Fibroblast of the aortic adventitia (primary cell): ENCODE results near the gene CAMK2N2. TPM values are rescaled to one million over a fixed set of nuclear protein-coding genes. Genes with fewer than 3 reads are reported as not detected.
A peak's percentile ranks its signal among the peaks of the same experiment; 100 is the strongest.

ENCODE experiments used
- DNase-seq: peaks from one replicate; pipeline ENCODE4 v3.0.0-alpha.2; 2010; ENCODE audit warnings: low read depth
- H3K4me3 ChIP-seq: 2 replicates; pipeline ENCODE4 v1.5.1; 2011; ENCODE audit warnings: low read depth, mild to moderate bottlenecking, control low read depth, low read length, moderate library complexity
- total RNA-seq: library from RNA; depleted of rRNA; stranded (reverse); fragments of >200 nt; gene quantifications from 2 replicates; pipeline ENCODE4 v1.2.3, GENCODE V29; 2012; ENCODE audit warnings: low replicate concordance
- TF ChIP-seq, protein P1 (sequence below): IDR thresholded peaks from 2 replicates; pipeline ENCODE4 v1.5.1; 2011; ENCODE audit warnings: mild to moderate bottlenecking, low read length, control low read depth, inconsistent platforms; ENCODE audit not compliant: insufficient read depth

The CAMK2N2 gene
- total RNA-seq, 1 donor: 0.09 TPM

DNA sequence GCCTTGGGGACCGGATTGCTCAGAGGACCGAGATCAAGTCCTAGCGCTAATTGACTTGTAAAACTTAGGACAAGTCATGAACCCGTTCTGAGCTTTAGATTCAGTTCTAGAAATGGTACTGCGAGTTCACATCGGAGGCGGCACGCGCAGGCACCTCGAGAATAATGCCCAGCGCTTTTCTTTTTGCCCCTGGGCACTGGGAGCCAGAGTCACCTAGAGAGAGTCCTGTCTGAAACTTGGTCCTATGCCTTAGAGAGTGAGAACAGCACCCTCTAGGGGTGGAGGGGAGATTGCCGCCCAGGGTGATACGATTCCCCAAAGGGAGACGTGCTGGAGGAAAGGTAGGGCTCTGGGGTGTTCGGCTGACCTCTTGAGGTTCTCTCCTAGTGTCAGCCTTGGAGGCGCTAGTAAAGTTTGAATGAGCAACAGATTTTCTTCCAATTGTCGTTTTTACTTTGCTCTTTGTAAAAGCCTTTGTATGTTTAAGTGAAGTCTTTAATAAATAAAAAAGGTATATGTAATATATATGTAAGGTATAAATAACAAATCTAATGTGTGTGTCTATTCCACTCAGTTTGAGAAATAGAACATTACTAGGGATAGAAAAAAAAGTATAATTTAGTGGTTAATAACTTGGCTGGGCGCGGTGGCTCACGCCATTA is 11.1 kb downstream of the CAMK2N2 start:
- peak overlapping the region; percentile 100 for H3K4me3 ChIP-seq
- peak; percentile 89 for DNase-seq
- TF ChIP-seq, protein P1, sequence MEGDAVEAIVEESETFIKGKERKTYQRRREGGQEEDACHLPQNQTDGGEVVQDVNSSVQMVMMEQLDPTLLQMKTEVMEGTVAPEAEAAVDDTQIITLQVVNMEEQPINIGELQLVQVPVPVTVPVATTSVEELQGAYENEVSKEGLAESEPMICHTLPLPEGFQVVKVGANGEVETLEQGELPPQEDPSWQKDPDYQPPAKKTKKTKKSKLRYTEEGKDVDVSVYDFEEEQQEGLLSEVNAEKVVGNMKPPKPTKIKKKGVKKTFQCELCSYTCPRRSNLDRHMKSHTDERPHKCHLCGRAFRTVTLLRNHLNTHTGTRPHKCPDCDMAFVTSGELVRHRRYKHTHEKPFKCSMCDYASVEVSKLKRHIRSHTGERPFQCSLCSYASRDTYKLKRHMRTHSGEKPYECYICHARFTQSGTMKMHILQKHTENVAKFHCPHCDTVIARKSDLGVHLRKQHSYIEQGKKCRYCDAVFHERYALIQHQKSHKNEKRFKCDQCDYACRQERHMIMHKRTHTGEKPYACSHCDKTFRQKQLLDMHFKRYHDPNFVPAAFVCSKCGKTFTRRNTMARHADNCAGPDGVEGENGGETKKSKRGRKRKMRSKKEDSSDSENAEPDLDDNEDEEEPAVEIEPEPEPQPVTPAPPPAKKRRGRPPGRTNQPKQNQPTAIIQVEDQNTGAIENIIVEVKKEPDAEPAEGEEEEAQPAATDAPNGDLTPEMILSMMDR: peak; percentile 99

DNA sequence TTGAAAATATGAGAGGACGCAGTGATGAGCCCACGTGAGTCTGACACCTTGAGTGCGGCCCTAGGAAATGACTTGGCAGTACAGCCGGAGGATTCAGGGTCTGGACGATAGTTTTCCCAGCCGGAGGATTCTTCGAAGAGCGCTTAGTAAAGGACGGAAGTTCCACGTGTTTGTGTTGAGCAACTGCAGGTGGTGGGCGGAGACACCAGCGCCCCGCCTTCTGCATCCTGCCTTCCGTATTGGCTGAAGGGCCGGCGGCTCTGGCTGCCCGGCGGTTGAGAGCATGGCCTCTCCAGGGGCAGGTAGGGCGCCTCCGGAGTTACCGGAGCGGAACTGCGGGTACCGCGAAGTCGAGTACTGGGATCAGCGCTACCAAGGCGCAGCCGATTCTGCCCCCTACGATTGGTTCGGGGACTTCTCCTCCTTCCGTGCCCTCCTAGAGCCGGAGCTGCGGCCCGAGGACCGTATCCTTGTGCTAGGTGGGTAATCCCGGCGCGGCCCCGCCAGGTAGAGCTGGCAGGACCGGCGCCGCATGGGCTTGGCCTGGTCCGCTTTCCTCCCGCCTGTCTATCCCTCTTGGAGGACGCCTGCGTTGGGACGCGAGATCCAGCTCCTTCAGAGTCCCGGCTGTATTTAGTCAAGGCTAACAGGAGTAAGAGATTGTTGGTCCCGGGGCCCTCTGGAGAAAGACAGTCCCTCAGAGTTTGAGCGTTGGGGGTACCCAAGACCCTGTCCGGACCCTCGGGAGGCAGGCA is 11.8 kb downstream of the CAMK2N2 start, which contains the start of gene EEF1AKMT4:
Gene EEF1AKMT4, plus strand, starts transcription at position 261 of the 755 bp plus-strand sequence. Its CDS starts 23 bp downstream, at position 284.
- peak within 1 kb of the TSS; percentile 100 for H3K4me3 ChIP-seq
- TF ChIP-seq, protein P1: peak; percentile 71
- peak; percentile 99 for DNase-seq

DNA sequence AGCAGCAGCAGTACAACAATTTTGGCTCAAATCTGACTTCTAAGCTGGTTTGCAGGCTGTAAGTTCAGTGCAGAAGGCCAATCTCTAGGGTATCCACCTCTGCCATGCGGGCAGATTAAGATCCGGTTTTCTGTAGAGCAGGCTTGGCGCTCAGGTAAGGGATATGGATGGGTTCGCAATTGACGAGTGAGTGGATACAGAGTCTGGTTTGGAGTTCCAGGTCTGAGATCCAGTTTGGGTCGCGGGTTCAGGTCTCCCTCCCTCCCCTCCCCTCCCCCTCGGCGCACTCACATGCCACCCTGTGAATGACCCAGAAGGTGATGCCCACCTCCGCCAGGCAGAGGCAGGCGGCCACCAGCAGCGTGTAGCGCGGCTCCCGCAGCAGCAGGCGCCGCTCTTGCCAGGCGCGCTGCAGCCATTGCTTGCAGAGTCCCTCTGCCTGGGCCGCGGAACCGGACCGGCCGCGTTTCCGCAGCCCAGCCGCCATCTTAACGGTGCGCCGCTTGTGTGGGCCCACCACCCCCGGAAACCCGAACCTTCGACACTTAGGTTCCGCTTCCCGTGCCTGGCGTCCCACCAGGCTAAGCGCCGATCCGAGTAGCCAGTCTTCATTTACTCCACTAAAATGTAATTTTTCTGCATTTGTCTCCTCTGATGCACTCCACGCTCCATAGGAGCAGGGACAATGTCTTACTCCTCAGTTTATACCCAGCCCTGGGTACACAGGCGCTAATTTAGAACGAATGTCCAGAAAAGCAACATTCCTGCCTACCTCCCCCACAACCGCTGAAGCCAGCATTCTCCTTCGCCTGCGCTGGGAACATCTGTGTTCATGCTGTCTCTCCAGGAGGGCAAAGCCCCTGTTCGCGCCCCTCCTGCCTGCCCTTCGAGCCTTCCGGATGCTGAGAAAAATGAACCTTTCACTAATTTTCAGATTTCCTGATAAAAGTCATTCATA is 12.6 kb downstream of the CAMK2N2 start, which contains the start of gene ALG3:
Gene ALG3, minus strand, starts transcription at position 509 of the 958 bp plus-strand sequence. Its CDS starts 22 bp downstream, at position 487.
- TF ChIP-seq, protein P1: no peak
- peak; percentile 90 for DNase-seq
- peak within 1 kb of the TSS; percentile 100 for H3K4me3 ChIP-seq

DNA sequence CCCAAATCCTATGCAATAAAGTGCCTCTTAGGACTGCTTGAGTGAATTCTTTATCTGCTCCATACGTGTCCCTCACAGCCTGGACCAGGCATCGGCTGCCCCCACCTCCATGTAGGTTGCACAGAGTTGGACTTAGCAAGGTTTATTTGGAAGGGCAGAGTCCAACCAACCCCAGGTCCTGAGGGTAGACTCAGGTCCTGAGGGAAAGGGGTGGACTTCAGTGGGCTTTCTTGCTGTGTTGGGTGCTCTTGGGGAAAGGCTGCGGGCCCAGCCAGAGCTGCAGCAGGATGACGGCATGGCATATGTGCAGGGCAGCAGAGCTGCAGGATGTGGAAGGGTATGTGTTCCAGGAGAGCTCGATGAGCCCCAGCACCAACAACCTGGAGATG is 19.1 kb downstream of the CAMK2N2 start:
- no peak overlapping the region for H3K4me3 ChIP-seq
- DNase-seq: no peak
- TF ChIP-seq, protein P1: no peak

DNA sequence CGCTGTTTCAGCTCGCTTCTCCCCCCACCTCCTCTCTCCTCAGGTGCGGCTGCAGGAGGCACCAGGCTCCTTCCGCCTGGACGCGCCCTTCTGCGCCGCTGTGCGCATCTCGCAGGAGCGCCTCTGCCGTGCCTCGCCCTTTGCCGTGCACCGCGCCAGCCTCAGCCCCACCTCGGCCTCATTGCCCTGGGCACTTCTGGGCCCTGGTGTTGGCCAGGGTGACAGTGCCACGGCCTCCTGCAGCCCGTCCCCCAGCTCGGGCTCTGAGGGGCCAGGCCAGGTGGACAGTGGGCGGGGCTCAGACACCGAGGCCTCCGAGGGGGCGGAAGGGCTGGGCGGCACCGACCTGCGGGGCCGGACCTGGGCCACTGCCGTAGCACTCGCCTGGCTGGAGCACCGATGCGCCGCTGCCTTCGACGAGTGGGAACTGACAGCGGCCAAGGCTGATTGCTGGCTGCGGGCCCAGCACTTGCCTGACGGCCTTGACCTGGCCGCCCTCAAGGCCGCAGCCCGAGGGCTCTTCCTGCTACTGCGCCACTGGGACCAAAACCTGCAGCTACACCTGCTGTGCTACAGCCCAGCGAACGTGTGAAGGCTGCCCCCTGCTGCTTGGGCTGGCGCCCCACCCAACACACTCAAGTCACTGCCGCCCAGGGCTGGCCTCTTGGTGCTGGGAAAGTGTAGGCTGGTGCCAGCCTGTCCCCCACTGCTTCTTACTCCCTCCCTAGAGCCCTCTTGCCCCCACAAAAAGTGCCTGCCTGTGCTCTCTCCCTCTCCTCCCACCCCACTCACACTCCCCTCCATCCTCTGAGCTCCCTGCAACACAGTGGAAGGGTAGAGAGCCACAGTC is 19.7 kb downstream of the CAMK2N2 start:
- peak; percentile 36 for DNase-seq
- H3K4me3 ChIP-seq: no peak overlapping the region
- TF ChIP-seq, protein P1: peak; percentile 68
